Thyroid gland (tissue), 4 donors: ENCODE measurements around the gene KITLG.

ENCODE experiments used
- POLR2A ChIP-seq, 2 donors: fragments of 450-650 bp; IDR thresholded peaks; one replicate each; pipeline ENCODE4 v1.6.1; 2017; ENCODE audit warnings: antibody characterized with exemption in 2 of 2, mild to moderate bottlenecking in 2 of 2, moderate library complexity in 1 of 2
- TF ChIP-seq, protein P1 (sequence below), 6 experiments: fragments of 200-600 bp in 3 of 6; fragments of 450-650 bp in 3 of 6; sonication (generic) in 3 of 6; IDR thresholded peaks; one replicate each; pipeline ENCODE4 v1.5.1; 2016 to 2019; ENCODE audit warnings: antibody characterized with exemption in 6 of 6, mild to moderate bottlenecking in 2 of 6, inconsistent platforms in 1 of 6, moderate library complexity in 1 of 6

DNA sequence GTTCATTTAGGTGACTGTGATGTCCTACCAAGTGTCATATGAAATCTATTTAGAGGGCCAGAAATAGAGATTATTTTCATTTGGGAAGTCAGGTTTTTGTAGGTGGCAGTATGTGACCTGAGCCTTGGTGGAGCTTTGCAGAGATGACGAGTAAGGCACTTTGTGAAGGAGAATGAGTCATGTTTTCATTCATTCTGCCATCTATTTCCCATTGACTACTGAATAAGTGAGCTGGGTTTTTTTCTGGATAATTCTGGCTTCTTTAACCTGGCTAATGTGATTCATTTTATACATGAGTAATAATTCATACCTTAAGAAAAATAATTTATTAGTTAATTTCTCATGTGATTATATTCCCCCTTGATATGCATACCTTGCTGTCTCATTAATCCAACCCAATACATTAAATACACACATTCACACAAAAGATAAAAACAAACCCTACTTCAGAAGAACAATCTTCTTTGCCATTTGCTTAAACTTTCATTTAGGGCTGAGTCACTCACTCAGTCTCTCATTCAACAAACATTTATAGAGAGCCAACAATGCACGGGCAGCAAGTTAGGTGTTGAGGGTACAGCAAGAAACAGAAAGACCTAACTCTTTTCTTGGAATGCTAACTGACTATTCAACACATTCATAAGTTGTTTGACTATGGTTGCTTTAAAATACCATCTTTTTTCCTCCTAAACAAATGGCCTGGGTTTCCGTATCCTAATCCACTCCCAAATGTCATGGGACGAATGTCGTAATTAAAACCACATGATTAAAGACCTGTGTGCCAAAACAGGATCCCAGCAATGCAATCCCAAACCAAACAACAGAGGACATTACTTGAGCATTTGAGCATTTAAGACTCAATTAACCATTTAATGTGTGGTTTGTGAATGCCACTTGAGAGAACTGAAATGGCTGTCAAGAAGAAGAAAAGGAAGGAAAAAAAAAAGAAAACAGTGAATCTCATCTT, 78.0 kb downstream of the KITLG start:
- no peak for TF ChIP-seq POLR2A (IDR thresholded peaks at IDR 0.05)
- TF ChIP-seq, protein P1, sequence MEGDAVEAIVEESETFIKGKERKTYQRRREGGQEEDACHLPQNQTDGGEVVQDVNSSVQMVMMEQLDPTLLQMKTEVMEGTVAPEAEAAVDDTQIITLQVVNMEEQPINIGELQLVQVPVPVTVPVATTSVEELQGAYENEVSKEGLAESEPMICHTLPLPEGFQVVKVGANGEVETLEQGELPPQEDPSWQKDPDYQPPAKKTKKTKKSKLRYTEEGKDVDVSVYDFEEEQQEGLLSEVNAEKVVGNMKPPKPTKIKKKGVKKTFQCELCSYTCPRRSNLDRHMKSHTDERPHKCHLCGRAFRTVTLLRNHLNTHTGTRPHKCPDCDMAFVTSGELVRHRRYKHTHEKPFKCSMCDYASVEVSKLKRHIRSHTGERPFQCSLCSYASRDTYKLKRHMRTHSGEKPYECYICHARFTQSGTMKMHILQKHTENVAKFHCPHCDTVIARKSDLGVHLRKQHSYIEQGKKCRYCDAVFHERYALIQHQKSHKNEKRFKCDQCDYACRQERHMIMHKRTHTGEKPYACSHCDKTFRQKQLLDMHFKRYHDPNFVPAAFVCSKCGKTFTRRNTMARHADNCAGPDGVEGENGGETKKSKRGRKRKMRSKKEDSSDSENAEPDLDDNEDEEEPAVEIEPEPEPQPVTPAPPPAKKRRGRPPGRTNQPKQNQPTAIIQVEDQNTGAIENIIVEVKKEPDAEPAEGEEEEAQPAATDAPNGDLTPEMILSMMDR (IDR thresholded peaks at IDR 0.05), result no peak
